GM20000 (cell line): Measurements from ENCODE around the gene CCDC106.

ENCODE experiments used
- DNase-seq: peaks from one replicate; pipeline ENCODE4 v3.0.0; 2012; ENCODE audit warnings: low spot score
- TF ChIP-seq, protein P1 (sequence below): IDR thresholded peaks from 2 replicates; pipeline ENCODE4 v1.5.1; 2012; ENCODE audit warnings: mild to moderate bottlenecking, control low read depth; ENCODE audit errors: extremely low read depth, missing control alignments

The CCDC106 gene

DNA sequence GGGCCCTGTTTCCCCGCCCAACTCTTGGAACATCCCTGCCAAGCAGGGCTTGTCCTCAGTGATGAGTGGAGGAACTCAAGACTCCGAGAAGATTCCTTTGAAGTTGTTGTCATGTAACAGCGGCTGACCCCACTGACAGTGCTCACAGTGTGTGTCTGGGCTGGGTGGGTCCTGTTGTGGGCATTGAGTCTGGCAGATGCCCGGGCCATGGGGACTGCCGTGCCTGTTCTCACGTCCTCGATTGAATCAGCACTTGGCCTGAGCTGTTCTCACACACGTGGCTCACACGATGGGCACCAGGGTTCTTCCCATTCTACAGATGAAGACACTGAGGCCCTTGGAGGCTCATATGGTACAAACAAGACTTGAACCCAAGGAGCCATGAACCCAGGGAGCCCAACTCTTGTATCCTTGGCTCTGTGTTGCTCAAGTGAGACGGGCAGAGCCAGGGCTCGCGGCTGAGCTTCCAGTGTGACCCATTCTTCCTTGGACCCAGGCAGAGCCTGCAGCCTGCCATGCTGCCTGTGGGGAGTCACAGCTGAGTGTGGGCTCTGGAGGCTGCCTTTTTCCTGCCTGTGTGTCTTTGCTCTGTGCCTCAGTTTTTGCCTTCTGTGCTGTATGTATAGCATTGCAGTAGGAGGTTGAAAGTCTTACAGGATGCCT lies 18.5 kb downstream of the CCDC106 start:
- TF ChIP-seq, protein P1, sequence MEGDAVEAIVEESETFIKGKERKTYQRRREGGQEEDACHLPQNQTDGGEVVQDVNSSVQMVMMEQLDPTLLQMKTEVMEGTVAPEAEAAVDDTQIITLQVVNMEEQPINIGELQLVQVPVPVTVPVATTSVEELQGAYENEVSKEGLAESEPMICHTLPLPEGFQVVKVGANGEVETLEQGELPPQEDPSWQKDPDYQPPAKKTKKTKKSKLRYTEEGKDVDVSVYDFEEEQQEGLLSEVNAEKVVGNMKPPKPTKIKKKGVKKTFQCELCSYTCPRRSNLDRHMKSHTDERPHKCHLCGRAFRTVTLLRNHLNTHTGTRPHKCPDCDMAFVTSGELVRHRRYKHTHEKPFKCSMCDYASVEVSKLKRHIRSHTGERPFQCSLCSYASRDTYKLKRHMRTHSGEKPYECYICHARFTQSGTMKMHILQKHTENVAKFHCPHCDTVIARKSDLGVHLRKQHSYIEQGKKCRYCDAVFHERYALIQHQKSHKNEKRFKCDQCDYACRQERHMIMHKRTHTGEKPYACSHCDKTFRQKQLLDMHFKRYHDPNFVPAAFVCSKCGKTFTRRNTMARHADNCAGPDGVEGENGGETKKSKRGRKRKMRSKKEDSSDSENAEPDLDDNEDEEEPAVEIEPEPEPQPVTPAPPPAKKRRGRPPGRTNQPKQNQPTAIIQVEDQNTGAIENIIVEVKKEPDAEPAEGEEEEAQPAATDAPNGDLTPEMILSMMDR = no peak
- no peak for DNase-seq

DNA sequence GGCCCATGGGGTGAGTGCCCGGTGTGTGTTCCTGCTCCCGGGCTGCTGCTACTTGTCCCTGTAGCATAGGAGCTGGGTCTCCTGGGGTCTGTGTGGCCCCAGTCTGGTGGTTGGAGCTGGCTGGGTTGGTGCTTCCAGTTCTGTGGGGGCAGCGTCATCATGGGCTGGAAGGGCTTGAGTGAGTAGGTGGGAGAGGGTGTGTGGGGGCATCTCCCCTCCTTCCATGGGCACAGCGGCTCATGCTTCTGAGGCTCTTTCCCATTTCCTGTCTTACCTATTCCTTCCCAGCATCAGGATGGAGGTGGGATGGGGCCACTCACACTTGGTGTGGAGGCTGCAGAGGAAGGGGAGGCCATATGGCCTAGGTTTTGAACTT lies 19.0 kb downstream of the CCDC106 start:
- TF ChIP-seq, protein P1 = no peak
- DNase-seq = no peak

DNA sequence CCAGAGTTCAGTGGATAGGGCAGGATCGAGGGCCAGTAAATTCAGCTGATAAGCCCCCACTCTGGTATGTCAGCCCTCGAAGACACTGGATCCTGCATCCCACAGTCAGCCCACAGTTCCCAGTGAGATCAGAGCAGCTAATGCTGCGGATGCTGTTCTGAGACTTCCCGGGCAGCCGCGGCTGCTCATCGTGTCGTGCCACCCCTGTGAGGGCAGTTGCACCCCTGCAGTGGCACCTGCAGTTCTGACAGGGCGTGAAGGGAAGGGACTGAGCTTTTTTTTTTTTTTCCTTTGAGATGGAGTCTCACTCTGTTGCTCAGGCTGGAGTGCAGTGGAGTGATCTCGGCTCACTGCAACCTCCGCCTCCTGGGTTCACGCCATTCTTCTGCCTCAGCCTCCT lies 19.5 kb downstream of the CCDC106 start:
- TF ChIP-seq, protein P1 = no peak
- DNase-seq = no peak

GRCh38 chr19:55667958-55668357 lies 19.9 kb downstream of the CCDC106 start:
- TF ChIP-seq, protein P1 = no peak

DNA sequence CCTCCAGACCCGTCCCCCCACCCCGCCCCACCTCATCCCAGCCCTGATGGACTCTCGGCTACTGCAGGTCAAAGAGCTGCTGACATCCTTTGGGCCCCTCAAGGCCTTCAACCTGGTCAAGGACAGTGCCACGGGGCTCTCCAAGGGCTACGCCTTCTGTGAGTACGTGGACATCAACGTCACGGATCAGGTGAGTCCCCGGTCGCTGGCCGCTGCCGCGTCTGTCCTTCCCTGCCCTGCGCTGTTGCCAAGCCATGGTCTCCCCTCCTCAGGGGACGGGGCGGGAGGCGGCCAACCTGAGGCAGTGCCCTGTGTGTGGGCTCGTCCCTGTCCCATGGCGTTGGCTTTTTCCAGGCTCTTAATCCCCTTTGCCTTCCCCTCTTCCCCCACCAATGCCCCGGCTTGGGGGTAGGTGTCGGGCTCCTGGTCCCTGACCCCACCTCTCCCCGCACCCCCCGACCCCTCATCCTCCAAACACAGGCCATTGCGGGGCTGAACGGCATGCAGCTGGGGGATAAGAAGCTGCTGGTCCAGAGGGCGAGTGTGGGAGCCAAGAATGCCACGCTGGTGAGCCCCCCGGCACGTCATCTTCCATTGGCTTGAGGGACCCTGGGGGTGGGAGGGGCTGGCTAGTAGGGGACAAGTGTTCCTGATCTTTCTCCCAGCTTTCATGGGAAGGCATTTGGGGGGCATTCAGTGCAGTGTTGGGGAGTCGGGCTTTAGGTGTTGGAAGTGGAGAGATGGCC lies 20.8 kb downstream of the CCDC106 start:
- DNase-seq = no peak
- TF ChIP-seq, protein P1 = no peak

More at GRCh38 chr19:55667958-55668357, 19.9 kb downstream of the CCDC106 start:
- no peak for DNase-seq

DNA sequence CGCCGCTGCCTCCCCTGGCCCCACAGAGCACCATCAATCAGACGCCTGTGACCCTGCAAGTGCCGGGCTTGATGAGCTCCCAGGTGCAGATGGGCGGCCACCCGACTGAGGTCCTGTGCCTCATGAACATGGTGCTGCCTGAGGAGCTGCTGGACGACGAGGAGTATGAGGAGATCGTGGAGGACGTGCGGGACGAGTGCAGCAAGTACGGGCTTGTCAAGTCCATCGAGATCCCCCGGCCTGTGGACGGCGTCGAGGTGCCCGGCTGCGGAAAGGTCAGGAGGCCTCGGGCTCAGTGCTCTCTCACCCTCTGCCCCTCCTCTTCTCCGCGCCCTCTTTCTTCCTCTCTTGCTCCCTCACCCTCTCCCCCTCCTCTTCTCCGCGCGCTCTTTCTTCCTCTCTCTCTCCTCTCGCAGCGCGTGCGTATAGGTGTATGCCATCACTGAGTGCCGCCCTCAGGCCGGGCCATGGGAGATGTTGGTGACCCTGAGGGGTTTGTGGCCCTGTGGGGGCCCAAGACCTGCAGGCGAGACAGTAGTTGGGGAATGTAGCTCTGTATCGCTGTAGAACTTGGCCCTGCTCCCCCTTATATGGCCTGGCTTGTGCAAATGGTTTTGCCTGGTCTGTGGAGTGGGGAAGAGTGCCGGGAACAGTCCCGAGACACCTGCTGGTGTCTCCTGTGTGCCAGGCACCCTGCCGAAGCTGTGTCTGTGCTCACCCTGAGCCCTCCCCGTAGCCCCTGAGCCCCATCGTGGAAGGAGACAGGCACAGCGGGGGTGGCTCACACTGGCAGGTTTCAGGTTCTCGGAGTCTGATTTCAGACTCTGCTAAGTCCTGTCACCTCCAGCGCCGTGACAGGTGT lies 21.6 kb downstream of the CCDC106 start:
- DNase-seq = no peak
- TF ChIP-seq, protein P1 = no peak
